Amygdala (tissue), 56 donors: ENCODE data around the gene IKZF1.
A peak's percentile ranks its signal among the peaks of the same experiment; 100 is the strongest.

Source experiments
- DNase-seq, 56 donors: peaks; one replicate each; lab custom pipeline; 2025; lab: John Stamatoyannopoulos, UW

Gene IKZF1

DNA sequence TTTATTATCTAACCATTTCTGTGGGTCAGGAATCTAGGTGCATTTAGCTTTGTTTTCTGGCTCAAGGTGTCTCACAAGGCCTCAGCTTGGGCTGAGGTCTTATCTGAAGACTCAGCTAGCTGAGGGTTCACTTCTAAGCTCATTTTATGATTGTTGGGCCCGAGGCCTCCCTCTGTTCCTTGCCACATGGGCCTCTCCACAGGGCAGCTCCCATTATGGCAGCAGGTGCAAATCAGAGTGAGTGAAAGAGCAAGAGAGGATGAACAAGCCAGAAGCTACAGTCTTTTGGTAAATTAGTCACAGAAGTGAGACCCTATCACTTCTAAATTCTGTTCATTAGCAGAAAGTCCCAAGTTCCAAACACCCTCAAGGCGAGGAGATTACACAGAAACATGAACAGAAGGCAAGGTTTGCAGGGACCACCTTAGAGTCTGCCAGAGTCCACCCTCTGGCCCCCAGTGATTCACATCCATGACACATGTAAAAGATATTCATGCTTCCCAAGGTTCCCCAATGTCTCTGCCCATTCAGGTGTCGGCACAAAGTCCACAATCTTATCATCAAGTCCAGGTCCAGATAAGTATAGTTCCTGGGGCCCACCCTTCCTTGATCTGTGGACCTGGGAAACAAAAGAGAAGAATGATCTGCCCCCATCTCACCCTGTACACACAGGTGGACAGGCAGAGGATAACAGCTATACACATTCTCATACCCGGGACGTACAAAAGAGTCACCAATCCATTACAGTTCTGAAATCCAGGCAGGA, 121.9 kb downstream of the IKZF1 start:
- DNase-seq = no peak

DNA sequence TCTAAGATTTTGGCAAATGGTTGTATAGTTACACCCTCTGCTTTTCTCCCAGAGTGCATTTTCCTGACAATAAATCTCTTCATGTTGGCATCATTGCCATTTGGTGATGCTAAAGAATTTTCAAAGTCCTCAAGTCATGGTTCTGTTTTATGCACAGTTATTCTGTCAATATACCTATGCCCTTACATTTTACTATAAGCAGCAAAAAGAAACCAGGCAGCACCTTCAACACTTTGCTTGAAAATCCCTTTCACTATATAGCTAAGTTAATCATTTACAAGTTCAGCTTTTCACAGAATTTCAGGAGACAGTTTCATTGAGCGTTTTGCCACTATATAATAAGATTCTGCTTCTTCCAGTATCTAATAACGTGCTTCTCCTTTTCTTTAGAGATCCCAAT, 123.0 kb downstream of the IKZF1 start:
- no peak for DNase-seq

DNA sequence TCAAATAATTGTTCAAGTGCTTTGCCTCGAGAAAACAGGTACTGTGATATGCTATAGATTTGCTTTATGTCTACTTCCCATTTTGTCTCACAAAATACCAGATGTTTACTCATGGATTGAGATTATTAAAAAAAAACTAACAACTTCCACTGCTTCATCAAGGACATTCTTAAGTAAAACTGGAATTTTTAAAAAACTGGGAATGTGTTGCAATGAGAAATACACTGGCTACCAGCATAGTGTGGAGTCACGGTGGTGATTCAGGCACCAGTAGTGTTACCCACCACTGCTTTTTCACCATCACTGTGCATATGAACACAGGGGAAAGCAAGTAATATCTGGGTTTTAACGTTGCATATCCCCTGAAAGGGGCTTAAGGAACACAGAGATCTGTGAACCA, 124.4 kb downstream of the IKZF1 start:
- no peak for DNase-seq

DNA sequence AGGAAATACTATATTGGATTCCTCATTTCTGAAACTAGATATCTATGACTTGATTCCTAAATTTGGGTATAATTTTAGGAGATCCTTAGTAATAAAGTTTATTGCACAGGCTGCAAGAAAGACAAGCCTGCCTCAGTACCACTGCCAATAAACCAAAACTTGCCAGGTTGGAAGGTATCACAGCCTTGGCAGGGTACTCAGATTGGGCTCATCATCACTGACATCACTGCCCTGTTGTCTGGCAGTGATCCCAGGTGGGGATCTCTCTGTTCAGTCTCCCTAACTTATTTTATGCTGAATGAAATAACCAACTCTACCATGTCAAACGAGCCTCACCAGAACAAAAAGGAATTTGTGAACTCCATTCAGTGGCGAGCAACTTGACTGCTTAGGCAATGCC, 126.8 kb downstream of the IKZF1 start:
- DNase-seq = no peak

DNA sequence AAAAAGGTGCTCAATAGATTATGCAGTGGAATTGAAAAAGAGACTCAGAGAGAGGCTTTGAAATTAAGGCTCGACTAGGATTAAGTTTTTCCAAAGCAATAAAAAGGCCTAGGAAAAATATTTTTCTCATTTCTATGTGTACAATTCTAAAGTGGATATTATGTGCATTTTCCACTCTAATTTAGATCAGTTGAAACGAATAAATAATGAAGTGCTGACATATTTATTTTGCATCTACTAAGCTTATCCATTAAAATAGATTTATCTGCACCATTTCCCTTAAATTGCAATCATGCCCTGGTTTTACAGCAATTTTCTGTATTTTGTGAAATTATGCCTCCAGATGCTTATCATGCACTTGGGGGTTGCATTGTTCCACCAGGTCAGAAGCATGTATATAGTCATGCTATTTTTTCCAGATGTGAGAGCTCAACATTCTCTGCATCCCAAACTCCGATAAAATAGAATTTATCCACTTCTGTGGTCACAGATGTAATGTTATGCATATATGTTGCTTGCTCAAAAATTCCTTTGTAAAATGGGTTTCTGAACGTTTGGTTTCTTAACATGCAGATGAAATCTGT, 127.3 kb downstream of the IKZF1 start:
- no peak for DNase-seq

DNA sequence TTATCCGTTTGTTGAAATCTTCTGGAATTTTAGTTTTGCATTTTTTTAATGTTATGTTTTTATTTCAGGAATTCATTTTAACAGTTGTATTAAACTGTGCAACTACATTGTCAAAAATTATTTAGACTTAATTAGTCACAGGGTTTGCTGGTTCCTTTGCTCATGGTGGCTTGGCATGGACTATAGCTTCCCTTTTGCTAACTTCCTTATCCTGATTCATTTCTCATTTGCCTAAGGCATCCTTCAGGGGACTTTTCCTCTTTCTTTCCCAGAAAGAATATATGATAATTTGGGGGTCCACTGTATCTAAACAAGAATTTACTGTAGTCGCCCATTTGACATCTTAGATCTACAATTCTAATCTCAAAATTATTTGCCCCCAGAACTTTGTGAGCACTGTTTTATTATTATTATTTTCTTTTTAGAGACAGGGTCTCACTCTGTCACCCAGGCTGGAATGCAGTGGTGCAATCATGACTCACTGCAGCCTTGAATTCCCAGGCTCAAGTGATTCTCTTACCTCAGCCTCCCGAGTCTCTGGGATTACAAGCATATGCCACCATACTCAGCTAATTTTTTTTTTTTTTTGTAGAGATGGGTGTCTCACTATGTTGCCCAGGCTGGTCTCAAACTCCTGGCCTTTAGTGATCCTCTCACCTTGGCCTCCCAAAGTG, 131.8 kb downstream of the IKZF1 start:
- DNase-seq = no peak

DNA sequence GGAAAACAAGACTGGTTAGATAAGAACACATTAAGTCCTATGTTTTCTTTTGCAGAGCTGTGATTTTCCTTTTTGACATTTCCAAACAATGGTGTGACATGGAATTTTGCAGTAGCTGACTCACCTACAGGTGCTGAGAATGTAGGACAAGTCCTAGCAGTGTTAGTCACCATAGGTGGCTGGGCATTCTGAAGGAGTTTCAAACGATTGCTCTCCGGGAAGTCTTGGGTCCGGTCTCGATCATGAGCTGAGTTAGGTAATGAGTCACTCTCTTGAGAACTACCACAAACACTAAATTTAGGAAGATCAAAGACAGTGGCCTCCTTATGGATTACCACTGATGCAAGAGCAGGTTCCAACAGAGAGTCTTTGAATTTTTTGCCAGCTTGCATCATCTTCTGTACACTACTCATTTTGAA, 142.0 kb downstream of the IKZF1 start:
- no peak for DNase-seq

DNA sequence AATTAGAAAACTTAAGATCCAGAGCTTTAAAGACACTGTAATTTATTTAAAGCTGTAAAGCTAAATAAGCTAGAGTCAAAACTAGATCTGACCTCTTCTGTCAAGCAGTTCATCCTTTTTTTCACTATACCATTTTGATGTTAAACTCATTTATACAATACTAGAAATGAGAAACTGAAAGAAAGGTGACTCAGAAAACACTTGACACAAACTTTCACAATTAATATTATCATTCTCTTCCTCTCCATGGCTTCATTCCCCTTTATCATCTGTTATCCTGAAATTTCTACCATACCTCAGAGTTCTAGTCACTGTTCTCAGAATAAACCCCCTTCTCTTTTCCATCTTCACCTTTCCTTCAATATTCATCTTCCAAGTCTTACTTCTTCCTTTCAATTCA, 144.3 kb downstream of the IKZF1 start:
- DNase-seq = no peak

DNA sequence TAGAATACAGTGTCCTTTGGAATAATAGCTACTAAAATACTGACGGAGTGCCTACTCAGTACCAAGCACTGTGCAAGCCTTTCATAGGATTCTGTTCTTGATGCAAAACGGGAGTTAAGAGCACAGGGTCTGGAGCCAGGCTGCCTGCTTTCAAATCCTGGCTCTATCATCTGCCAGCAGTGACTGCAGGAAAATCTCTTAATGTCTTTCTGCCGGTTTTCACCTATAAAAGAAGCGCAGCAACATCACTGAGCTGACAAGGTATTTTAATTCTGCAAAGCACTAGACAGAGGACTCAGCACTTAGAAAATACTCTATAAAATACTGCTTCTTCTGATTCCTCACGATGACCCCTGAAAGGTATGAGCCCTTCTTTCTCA, 145.0 kb downstream of the IKZF1 start:
- no peak for DNase-seq

DNA sequence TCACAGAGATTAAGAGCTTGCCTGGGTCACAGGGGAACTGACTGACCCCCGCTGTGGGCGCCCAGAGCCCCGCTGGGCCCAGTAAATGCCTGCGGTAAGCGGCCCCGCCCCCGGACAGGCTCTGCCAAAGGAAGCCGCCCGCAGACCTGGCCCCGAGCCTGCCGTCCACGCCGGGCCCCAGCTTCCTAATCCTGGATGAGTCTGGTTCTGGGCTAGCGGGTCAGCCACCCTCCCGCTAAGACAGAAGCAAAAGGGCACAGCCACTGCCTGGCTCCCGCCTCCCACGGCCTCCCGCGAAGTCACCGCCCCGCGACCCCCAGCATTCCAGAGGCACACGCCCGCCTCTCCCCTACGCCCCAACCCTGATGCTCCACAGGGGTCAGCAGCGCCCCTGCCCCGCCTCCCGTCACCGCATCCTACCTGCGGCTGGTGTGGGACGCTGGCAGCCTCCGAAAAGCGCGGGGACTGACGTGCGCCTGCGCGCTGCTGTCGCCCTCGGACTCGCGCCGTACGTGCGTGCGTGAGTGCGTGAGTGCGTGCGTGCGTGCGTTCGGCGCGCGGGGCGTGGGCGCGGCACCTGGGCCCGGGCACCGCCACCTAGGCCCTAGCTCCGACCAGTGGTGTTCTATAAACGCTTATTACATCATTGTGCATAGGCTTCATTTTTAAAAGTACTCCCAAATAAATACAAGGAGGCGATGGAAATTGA, 145.5 kb downstream of the IKZF1 start, which contains the start of gene FIGNL1:
Gene FIGNL1 (minus strand): TSS at position 470 of the 709 bp plus-strand sequence. CDS start 3,063 bp downstream, outside the sequence.
- peak in 52 of 56 donors; percentile 11 to 83 (median 58) for DNase-seq

DNA sequence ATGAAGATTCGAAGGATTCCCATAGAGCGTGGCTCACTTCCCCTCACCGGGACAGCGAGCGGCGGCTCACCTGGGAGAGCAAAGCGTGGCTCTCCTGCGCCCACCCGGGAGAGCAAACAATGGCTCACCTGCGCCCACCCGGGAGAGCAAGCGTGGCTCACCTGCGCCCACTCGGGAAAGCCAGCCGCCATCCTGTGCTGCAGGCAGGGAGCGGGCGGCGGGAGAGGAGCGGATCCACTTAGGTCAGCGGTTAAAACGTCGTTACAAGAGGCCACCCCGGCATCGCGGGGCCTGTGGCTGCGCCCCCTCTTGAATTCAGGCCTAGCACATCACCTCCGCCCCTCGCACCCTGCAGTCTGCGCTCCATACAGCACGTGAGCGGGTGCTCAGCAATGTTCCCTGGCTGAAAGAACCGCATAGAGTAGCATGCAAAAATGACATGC, 146.1 kb downstream of the IKZF1 start:
- peak in 9 of 56 donors; percentile 19 to 62 (median 42) for DNase-seq
